HG02884 (cell line): ENCODE measurements around the gene CR1.
"Not testable (repeated sequence)": the region's sequence is repeated elsewhere in the genome, so short reads cannot be mapped to it uniquely, and the experiment has no call there.

ENCODE experiments used
- ATAC-seq: cut with Tn5 transposase; IDR thresholded peaks from one replicate; pipeline ENCODE4 v1.9.1; 2021; ENCODE audit warnings: mild to moderate bottlenecking, moderate library complexity; ENCODE audit not compliant: unreplicated experiment

The CR1 gene

DNA sequence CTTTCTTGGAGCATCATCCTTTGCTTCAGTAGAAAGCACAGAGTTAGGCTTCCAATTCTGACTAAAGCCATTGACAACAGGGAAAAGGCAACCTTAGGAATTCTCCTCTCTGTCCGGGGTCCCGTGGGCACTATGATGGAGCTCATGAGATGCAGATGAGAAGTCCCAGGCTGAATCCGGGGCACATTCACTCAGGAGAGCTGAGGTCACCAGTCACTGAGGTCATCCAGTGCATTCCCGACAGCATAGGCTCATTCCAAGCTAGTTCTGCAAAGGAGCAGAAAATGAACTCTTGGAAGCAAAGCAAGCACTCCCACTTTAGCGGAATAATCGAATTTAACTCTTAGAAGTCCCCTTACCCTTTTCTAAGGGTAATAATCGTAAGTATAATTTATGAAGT is 6.8 kb downstream of the CR1 start:
- no peak for ATAC-seq

GRCh38 chr1:207503950-207504349 is 8.0 kb downstream of the CR1 start:
- ATAC-seq, result no peak

- no peak for ATAC-seq
These were observed 8.5 kb downstream of the CR1 start for GRCh38 chr1:207504438-207504837.

GRCh38 chr1:207510444-207510843 is 14.5 kb downstream of the CR1 start:
- no peak for ATAC-seq

DNA sequence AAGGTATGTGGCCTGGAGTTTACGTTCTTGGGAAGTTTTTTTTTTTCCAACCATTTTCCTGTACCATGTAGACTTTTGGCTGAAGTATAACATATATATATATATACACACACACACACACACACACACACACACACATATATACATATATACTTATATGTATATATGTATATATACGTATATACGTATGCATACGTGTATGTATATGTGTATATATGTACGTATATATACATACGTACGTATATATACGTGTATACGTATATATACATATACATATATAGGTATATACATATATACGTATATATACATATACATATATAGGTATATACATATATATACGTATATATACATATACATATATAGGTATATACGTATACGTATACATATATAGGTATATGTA is 18.9 kb downstream of the CR1 start:
- ATAC-seq, result no peak

DNA sequence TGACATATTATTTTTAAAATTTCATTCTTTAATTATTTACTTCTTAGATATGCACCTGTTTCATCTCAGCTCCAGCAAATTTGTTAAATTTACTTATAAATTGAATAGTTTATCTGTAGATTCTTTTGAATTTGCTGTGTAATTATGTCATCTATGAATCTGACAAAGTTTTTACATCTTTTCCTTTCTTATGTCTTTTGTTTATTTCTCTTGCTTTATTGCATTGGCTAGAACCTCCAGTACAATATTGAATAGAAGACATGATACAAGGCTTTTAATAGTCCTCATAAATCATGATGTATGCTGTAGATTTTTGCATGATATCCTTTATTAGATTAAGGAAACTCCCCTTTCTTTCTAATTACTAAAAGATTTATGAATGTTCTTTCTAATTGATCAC is 20.8 kb downstream of the CR1 start:
- ATAC-seq, result no peak

DNA sequence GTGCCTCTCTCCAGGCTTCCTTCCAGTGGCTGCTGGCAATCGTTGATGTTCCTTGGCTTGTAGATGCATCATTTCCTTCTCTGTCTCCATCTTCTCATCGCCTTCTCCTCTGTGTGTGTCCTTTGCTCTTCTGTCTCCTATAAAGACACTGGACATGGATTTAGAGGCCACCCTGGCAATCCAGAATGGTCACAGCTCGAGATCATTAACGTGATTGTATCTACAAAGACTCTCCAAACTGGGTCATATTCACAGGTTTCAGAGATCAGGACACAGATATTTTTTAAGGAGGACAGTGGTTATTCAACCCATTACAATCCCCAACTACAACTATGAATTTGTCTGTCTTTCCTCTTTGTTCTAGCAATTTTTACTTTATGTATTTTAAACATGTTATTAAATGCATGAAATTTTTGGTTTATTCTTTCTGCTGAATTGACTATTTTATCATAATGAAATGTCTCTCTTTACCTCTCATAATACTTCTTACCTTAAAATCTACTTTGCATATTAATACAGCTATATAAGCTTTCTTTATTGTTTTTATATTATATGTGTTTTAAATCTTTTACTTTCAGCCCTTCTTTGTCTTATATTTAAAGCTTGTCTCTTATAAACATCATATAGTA is 22.8 kb downstream of the CR1 start:
- no peak for ATAC-seq

DNA sequence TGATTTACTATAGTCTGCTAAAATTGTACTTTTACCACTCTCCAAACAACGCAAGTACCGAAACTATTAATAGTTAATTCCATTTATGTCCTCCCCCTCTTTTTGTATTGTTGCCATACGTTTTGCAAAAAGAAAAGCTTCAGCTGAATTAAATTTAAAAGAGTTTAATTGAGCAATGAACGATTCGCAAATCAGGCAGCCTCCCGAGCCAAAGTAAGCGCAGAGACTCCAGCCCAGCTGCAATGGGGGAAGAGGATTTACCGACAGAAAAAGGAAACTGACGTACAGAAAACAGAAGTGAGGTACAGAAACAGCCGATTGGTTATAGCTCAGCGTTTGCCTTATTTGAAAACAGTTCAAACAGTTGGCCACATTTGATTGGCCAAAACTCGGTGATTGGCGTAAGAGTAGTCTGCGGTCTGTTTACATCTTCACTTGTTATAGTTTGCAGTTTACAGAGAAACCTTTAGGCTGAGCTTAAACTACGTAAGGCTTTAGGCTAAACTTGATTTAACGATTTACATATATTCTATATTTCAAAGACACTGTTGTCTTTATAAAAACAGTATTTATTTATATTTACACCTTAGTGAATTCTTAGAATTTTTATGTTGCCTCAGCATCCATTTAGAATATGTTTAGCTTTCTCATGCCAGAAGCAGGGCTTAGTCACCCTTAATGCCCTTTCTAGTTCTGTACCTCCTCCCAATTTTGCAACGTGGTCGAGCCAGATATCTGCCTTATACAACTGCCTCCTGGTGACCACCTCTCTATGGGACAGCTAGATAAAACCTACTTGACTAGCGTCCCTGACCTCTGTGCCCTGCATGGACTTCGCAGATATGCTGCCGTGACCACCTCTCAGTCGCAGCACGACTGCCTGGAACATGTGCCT is 23.8 kb downstream of the CR1 start:
- ATAC-seq, result no peak

DNA sequence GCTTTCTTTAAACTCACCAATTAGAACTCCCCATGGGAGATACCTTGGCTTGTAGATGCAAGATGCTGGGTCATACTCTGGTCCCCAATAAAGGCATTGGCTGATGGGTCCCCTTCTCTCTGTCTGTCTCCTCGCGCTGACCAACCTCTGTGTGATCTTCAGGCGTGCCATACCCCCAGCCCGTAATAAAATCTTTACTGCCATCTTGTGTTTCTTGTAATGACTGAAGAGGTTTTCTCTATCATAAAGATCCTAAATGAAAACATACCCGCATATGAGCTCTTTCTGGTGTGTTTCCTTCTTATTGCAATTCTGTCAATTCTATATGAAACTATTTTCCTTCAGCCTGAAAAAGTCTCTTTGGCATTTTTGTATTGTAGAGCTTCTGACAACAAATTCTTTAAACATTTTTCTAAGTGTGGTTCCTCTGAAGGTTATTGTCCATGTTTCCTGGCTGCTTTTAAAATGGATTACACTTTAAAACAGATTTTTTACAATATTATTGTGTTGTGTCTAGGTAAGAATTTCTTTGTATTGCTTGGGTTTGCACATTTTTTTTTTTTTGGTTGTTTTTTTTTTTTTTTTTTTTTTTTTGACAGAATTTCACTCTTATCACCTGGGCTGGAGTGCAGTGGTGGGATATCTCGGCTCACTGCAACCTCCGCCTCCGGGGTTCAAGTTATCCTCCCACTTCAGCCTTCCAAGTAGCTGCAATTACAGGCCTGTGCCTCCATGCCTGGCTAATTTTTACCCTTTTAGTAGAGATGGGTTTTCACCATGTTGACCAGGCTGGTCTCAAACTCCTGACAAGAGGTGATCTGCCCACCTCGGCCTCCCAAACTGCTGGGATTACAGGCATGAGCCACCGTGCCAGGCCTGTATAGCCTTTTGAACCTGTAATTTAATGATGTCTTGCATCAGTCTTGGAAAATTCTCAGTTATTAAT is 24.7 kb downstream of the CR1 start:
- not testable (repeated sequence) for ATAC-seq

DNA sequence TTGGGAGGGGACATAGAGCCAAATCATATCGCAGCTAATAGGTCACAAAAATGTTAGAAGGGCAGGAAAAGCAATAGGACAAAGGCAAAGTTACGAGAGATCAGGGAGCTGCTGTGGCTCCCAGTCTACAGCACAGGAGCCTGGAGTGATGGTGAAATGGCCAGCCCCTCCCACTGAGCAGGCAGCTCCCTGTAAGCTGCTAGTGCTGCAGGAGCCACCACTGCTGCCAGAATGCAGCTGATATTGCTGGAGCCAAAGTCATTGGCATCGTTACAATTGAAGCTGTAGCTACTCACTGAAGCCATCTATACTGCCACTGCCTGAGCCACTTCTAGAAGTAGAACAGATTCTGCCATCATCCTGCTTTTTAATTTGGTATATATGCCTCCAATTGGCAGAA is 29.3 kb downstream of the CR1 start:
- not testable (repeated sequence) for ATAC-seq

DNA sequence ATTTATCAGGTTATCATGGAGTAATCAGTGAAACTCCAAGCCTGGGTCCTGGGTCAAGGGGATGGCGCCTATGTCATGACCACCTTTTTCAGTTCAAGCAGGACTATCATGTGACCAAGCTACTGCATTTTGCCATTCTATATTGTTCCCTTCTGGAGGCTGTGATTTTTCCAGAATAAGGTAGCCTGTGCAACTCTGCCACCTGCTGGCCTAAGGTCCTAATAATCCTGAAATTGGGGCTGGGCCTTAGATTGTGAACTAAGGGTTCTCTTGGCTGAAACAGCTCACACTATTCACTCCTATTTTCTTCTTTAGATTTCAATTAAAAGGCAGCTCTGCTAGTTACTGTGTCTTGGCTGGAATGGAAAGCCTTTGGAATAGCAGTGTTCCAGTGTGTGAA is 32.4 kb downstream of the CR1 start:
- not testable (repeated sequence) for ATAC-seq

DNA sequence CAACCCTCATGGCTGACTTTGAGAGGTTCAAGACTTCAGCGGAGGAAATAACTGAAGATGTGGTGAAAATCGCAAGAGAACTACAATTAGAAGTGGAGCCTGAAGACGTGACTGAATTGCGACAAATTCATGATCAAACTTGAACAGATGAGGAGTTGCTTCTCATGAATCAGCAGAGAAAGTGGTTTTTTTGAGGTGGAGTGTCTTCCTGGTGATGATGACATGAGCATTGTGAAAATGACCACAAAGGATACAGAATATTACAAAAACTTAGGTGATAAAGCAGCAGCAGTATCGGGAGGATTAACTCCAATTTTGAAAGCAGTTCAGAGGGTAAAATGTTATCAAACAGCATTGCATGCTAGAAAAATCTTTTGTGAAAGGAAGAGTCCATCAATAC is 40.3 kb downstream of the CR1 start:
- ATAC-seq, result not testable (repeated sequence)

DNA sequence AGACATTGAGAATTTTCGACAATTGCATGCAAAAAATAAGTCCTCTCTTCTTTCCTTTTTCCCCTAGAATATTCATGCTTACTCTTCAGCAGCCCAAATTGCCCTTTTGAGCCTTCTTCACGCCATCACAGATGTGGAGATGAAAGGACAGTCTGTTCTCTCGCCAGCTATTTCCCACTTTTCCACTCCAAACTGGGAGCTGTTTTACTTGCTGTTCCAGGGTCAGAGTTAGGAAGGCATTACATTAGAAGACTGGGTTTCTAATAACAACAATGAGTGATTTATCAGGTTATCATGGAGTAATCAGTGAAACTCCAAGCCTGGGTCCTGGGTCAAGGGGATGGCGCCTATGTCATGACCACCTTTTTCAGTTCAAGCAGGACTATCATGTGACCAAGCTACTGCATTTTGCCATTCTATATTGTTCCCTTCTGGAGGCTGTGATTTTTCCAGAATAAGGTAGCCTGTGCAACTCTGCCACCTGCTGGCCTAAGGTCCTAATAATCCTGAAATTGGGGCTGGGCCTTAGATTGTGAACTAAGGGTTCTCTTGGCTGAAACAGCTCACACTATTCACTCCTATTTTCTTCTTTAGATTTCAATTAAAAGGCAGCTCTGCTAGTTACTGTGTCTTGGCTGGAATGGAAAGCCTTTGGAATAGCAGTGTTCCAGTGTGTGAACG is 50.9 kb downstream of the CR1 start:
- ATAC-seq, result not testable (repeated sequence)

GRCh38 chr1:207554823-207555222 is 58.9 kb downstream of the CR1 start:
- not testable (repeated sequence) for ATAC-seq

DNA sequence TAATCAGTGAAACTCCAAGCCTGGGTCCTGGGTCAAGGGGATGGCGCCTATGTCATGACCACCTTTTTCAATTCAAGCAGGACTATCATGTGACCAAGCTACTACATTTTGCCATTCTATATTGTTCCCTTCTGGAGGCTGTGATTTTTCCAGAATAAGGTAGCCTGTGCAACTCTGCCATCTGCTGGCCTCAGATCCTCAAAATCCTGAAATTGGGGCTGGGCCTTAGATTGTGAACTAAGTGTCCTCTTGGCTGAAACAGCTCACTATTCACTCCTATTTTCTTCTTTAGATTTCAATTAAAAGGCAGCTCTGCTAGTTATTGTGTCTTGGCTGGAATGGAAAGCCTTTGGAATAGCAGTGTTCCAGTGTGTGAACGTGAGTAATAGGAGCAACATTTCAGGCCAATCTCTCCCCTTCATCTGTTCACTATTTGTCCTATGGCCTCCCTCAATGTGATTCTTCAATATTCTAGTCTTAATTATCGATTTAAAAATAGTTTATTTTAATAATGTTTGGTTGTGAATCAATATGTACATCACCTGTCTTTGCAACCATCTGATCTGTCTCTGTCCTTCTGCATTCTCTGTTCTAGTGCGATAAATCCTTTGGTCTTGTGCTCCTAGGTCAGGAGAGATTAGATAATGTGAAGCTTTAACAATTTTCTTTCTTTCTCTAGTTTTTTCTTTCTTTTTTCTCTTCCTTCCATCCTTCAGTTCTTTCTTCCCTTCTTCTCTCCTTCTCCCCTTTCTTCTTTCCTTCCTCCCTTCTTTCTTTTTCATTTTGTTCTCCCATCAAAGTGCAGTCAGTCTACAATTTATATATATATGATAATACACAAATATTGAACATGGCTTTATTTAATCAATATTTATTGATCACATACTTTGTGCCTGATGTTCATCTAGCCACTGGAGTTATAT is 69.8 kb downstream of the CR1 start:
- no peak for ATAC-seq

DNA sequence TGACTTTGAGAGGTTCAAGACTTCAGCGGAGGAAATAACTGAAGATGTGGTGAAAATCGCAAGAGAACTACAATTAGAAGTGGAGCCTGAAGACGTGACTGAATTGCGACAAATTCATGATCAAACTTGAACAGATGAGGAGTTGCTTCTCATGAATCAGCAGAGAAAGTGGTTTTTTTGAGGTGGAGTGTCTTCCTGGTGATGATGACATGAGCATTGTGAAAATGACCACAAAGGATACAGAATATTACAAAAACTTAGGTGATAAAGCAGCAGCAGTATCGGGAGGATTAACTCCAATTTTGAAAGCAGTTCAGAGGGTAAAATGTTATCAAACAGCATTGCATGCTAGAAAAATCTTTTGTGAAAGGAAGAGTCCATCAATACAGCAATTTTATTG is 76.0 kb downstream of the CR1 start:
- not testable (repeated sequence) for ATAC-seq

DNA sequence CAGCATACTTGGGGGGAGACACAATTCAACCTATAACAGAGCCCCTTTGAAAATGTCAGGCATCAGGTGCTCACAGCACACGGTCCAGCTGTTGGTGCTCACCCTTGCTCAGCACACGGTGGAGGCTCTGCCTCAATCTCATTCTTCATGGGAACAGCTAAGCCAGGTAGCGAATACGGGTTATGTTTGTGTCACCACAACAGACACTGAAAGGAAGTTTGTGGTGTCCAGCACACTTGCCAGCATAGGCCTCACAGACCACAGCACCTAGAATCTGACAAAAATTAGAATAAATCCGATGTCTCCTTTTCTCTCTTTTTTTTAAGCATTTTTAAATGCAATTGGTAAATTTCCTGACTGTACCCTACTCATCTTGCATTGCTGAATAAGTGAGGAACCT is 77.1 kb downstream of the CR1 start:
- ATAC-seq, result not testable (repeated sequence)

GRCh38 chr1:207575381-207575780 is 79.4 kb downstream of the CR1 start:
- not testable (repeated sequence) for ATAC-seq

- no peak for ATAC-seq
These were observed 83.0 kb downstream of the CR1 start for GRCh38 chr1:207578796-207579435.
